ENCODE data around the gene SELP. TPM values are rescaled to one million over a fixed set of nuclear protein-coding genes. Genes with fewer than 3 reads are reported as not detected.

The SELP gene
- total RNA-seq, 1 experiment from 2014 or later, result not detected

DNA sequence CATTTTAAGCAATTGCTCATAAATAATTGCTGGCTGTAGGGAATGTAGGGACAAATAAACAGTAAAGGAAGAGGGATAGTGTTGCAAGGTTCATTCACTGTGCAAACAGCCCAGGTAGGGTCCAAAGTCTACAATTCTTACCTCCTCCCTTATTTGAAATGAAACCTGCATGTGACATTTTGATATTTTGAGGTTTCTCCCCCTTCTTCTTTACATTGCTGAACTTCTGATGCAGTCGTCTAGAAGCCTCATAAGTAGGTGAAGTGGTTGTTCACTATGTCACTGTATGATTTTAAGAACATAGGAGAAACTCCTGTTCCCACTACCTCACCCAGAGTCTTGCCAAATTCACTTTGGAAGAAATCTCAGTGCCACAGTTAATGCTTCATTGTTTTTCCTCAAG is 59.8 kb downstream of the SELP start:
- TF ChIP-seq, protein P1, sequence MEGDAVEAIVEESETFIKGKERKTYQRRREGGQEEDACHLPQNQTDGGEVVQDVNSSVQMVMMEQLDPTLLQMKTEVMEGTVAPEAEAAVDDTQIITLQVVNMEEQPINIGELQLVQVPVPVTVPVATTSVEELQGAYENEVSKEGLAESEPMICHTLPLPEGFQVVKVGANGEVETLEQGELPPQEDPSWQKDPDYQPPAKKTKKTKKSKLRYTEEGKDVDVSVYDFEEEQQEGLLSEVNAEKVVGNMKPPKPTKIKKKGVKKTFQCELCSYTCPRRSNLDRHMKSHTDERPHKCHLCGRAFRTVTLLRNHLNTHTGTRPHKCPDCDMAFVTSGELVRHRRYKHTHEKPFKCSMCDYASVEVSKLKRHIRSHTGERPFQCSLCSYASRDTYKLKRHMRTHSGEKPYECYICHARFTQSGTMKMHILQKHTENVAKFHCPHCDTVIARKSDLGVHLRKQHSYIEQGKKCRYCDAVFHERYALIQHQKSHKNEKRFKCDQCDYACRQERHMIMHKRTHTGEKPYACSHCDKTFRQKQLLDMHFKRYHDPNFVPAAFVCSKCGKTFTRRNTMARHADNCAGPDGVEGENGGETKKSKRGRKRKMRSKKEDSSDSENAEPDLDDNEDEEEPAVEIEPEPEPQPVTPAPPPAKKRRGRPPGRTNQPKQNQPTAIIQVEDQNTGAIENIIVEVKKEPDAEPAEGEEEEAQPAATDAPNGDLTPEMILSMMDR (conservative IDR thresholded peaks at IDR 0.05), result no peak
- no peak overlapping the region for H2AFZ ChIP-seq (ENCODE audit: low read length)
- H4K20me1 ChIP-seq (ENCODE audit: control insufficient read depth, insufficient read depth, insufficient read length), result no peaks in the 10 kb centered on the region

More for the DNA sequence above, 59.8 kb downstream of the SELP start:
- Histone ChIP-seq H3K79me2 (ENCODE audit: insufficient read depth, low read length) (no peaks in the 10 kb centered on the region), H4K8ac (replicated peaks; ENCODE audit: insufficient read length, low read depth, low read length) (no peak overlapping the region), H2BK15ac (ENCODE audit: low read depth, low read length) (no peak overlapping the region), H3K4me2 (ENCODE audit: insufficient read depth, insufficient read length, low read length) (no peak overlapping the region), H3K4ac (ENCODE audit: low read depth, low read length) (no peak overlapping the region), H3K27ac (ENCODE audit: insufficient read length, low read depth, low read length) (no peak overlapping the region), H3K14ac (ENCODE audit: insufficient read depth, low read length) (no peak overlapping the region), H3K9ac (ENCODE audit: extremely low read depth, insufficient read length, low read length) (no peak overlapping the region), H2BK12ac (ENCODE audit: insufficient read length, low read depth, low read length) (no peak overlapping the region), H3K18ac (ENCODE audit: insufficient read length, low read depth, low read length) (no peak overlapping the region), H2BK120ac (ENCODE audit: low read depth, low read length, poor library complexity, severe bottlenecking) (no peak overlapping the region), H2AK5ac (ENCODE audit: insufficient read length, low read length) (no peak overlapping the region), H4K5ac (ENCODE audit: insufficient read length, low read depth, low read length) (no peak overlapping the region), H3K23ac (ENCODE audit: insufficient read length, low read depth, low read length) (no peak overlapping the region), H3K79me1 (ENCODE audit: insufficient read depth, low read depth, low read length, poor library complexity, severe bottlenecking) (no peaks in the 10 kb centered on the region), H3K27me3 (ENCODE audit: insufficient read depth, low read length) (no peaks in the 10 kb centered on the region), H2BK5ac (ENCODE audit: insufficient read length, low read length) (no peak overlapping the region), H3K56ac (ENCODE audit: insufficient read length, low read depth, low read length) (no peak overlapping the region), H4K91ac (ENCODE audit: insufficient read length, low read depth, low read length) (no peak overlapping the region), H3K4me1 (ENCODE audit: insufficient read depth, low read length) (no peaks in the 10 kb centered on the region), H2BK20ac (ENCODE audit: low read depth, low read length, poor library complexity, severe bottlenecking) (no peak overlapping the region), H3T11ph (ENCODE audit: low read length) (no peak overlapping the region), H3K23me2 (ENCODE audit: insufficient read length, low read depth, low read length, poor library complexity, severe bottlenecking) (no peaks in the 10 kb centered on the region), H3K9me3 (ENCODE audit: control insufficient read depth, low read depth, low read length) (no peaks in the 10 kb centered on the region)
- H3K9me3 Mint-ChIP-seq, result no peaks in the 10 kb centered on the region
- H3K4me3 Mint-ChIP-seq, result no peak overlapping the region
- WGBS (ENCODE audit: extremely low coverage, insufficient read length, low lambda C conversion rate), result no CpG with 5 or more reads among the region's 1 CpG
- no peaks in the 10 kb centered on the region for H3K36me3 Mint-ChIP-seq (ENCODE audit: insufficient read depth in 1 of 3, low read depth in 3 of 3)
- H3K27me3 Mint-ChIP-seq (ENCODE audit: low read depth), result peaks cover 4% of the 10 kb centered on the region
- no peak overlapping the region for H3K27ac Mint-ChIP-seq
- DNase-seq, result no peak
- H3K4me1 Mint-ChIP-seq, result no peaks in the 10 kb centered on the region

All from H9 (cell line).